Spleen (tissue), 11 donors: ENCODE results near the gene DLG5. TPM values are rescaled to one million over a fixed set of nuclear protein-coding genes. Genes with fewer than 3 reads are reported as not detected.

Experiments used
- DNase-seq: peaks from one replicate; pipeline ENCODE4 v3.0.0-alpha.2; 2020
- H3K27ac ChIP-seq, 8 donors: fragments of 200-600 bp; sonication (generic) in 7 of 8; 1 replicate in 4 of 8; 2 replicates in 4 of 8; pipeline versions ENCODE4 v1.5.0 to v1.8.0; 2016 to 2021; ENCODE audit warnings: inconsistent platforms in 4 of 8, mild to moderate bottlenecking in 4 of 8, moderate library complexity in 1 of 8
- H3K27me3 ChIP-seq, 7 donors: fragments of 200-600 bp; sonication (generic) in 6 of 7; replicated peaks in 1 of 7; 1 replicate in 4 of 7; 2 replicates in 3 of 7; pipeline versions ENCODE4 v1.5.0 to v1.8.0; 2016 to 2021; ENCODE audit warnings: inconsistent platforms in 3 of 7, mild to moderate bottlenecking in 1 of 7
- H3K36me3 ChIP-seq, 6 donors: fragments of 200-600 bp; sonication (generic) in 5 of 6; 1 replicate in 4 of 6; 2 replicates in 2 of 6; pipeline versions ENCODE4 v1.5.0 to v1.8.0; 2016 to 2021; ENCODE audit warnings: inconsistent platforms in 2 of 6
- H3K4me1 ChIP-seq, 6 donors: fragments of 200-600 bp; sonication (generic) in 5 of 6; 1 replicate in 3 of 6; 2 replicates in 3 of 6; pipeline versions ENCODE4 v1.5.0 to v1.8.0; 2016 to 2021; ENCODE audit warnings: inconsistent platforms in 3 of 6
- H3K4me3 ChIP-seq, 8 donors: fragments of 200-600 bp; sonication (generic) in 7 of 8; 1 replicate in 4 of 8; 2 replicates in 4 of 8; pipeline versions ENCODE4 v1.5.0 to v1.8.0; 2016 to 2021; ENCODE audit warnings: inconsistent platforms in 4 of 8, mild to moderate bottlenecking in 4 of 8, moderate library complexity in 2 of 8
- H3K9me3 ChIP-seq, 8 donors: fragments of 200-600 bp; sonication (generic) in 7 of 8; 1 replicate in 4 of 8; 2 replicates in 4 of 8; pipeline versions ENCODE4 v1.5.0 to v1.8.0; 2016 to 2021; ENCODE audit warnings: inconsistent platforms in 4 of 8
- POLR2A ChIP-seq, 3 donors: fragments of 450-650 bp; IDR thresholded peaks; one replicate each; pipeline ENCODE4 v1.5.1; 2017; ENCODE audit warnings: antibody characterized with exemption in 3 of 3, mild to moderate bottlenecking in 1 of 3
- POLR2AphosphoS5 ChIP-seq, 3 donors: sonication (generic); formaldehyde crosslinking; IDR thresholded peaks; one replicate each; pipeline ENCODE4 v1.5.1; 2017; ENCODE audit warnings: antibody characterized with exemption in 3 of 3
- WGBS, 5 donors: extraction: QIAGEN DNeasy Blood & Tissue Kit in 3 of 5; methylation state at CpG; one replicate each; pipeline versions ENCODE4 v1.1.5 to v1.1.7; 2013 to 2018; 5-methylcytosine and 5-hydroxymethylcytosine counted together
- intact Hi-C: fragments of 100-400 bp; cut with DNase I; formaldehyde crosslinking; loops from one replicate; pipeline ENCODE4 v1.15.0; 2023; ENCODE audit warnings: low total_unique reads
- polyA plus RNA-seq, 3 donors: library from polyadenylated mRNA; stranded (reverse); fragments of 200-250 nt; gene quantifications; one replicate each; pipeline ENCODE4 v1.2.1, GENCODE V29; 2013
- small RNA-seq, 4 donors: library from RNA; depleted of rRNA; stranded (forward); fragments of <200 nt; gene quantifications; one replicate each; pipeline ENCODE3, GENCODE V24; 2016
- total RNA-seq, 7 donors: library from RNA; depleted of rRNA in 3 of 7; stranded (reverse); fragments of >200 nt in 3 of 7; fragmentation: NEBNext Ultra II Directional in 4 of 7; extraction: Animal tissue kit (Norgen Biotek cat#: 25700) in 4 of 7; gene quantifications; one replicate each; pipeline versions ENCODE4 v1.1.0 to v1.2.1, GENCODE V29; 2016 to 2021
- TF ChIP-seq, protein P1 (sequence below), 11 experiments: fragments of 200-600 bp in 7 of 11; fragments of 450-650 bp in 4 of 11; sonication (generic) in 4 of 11; IDR thresholded peaks in 8 of 11; conservative IDR thresholded peaks in 3 of 11; 1 replicate in 7 of 11; 2 replicates in 4 of 11; pipeline versions ENCODE4 v1.4.0 to v1.8.0; 2016 to 2021; ENCODE audit warnings: antibody characterized with exemption in 11 of 11, inconsistent platforms in 4 of 11, mild to moderate bottlenecking in 1 of 11
- donor health status: healthy with polysubstance abuse.
- donor health status: DM: no; HTN: no; CAD: no; lungs with moderate emphysema.
- donor health status: DM: no; HTN: no; CAD: no.
- donor health status: Bipolar disorder and iron deficiency.
- donor health status: healthy.
- donor health status: DM: no; HTN: no; CAD: no.
- donor health status: DM: yes; HTN: yes; CAD: no.

DLG5 gene
- total and polyA plus RNA-seq, 10 donors = 2.0 to 14.4 (median 8.8) TPM

DNA sequence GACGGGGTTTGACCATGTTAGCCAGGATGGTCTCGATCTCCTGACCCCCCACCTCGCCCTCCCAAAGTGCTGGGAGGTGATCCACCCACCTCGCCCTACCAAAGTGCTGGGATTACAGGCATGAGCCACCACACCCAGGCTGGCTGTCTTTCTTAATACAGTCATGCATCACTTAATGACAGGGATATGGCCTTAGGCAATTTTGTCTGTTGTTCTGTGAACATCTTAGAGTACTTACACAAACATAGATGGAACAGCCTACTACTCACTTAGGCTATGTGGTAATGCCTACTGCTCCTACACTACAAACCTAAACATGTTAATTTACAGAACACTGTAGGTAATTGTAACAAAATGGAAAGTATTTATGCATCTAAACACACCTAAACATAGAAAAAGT, 182.3 kb downstream of the DLG5 start:
- TF ChIP-seq POLR2A (IDR thresholded peaks at IDR 0.05) (no peak), POLR2AphosphoS5 (IDR thresholded peaks at IDR 0.05) (no peak)
- TF ChIP-seq, protein P1, sequence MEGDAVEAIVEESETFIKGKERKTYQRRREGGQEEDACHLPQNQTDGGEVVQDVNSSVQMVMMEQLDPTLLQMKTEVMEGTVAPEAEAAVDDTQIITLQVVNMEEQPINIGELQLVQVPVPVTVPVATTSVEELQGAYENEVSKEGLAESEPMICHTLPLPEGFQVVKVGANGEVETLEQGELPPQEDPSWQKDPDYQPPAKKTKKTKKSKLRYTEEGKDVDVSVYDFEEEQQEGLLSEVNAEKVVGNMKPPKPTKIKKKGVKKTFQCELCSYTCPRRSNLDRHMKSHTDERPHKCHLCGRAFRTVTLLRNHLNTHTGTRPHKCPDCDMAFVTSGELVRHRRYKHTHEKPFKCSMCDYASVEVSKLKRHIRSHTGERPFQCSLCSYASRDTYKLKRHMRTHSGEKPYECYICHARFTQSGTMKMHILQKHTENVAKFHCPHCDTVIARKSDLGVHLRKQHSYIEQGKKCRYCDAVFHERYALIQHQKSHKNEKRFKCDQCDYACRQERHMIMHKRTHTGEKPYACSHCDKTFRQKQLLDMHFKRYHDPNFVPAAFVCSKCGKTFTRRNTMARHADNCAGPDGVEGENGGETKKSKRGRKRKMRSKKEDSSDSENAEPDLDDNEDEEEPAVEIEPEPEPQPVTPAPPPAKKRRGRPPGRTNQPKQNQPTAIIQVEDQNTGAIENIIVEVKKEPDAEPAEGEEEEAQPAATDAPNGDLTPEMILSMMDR (IDR thresholded peaks at IDR 0.05 in 8 of 11, conservative IDR thresholded peaks at IDR 0.05 in 3 of 11) = no peak
- DNase-seq = no peak
- 61 to 92% (median 81%) methylated on average over 4 of the region's 4 CpGs for WGBS, 5 donors
- Histone ChIP-seq H3K27me3 (peaks cover 0 to 4% (median 0%) of the 10 kb centered on the region in 7 donors), H3K4me3 (no peak overlapping the region), H3K27ac (no peak overlapping the region), H3K36me3 (no peaks in the 10 kb centered on the region), H3K4me1 (no peaks in the 10 kb centered on the region), H3K9me3 (peaks cover 0 to 22% (median 10%) of the 10 kb centered on the region in 8 donors)
- intact Hi-C loops = no loop called here

DNA sequence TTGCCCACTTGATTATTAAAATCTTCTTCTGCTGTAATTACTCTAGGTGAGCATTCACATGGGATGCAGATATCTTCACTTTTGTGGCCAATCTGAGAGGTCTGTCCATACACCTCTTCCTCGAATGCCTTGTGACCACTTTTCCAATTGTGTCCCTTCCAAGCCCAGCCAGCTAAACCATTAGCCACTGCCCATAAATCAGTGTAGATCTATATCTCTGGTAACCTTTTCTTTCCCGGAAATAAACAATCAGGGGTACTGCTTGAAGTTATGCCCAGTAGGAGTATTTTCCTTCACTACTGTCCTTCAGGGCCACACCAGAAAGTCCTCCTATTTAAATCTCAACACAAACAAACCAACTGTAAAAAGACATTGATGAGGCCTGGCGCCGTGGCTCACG, 184.4 kb downstream of the DLG5 start:
- WGBS, 5 donors = 81 to 87% (median 84%) methylated on average over 5 of the region's 5 CpGs
- intact Hi-C loops = no loop called here

DNA sequence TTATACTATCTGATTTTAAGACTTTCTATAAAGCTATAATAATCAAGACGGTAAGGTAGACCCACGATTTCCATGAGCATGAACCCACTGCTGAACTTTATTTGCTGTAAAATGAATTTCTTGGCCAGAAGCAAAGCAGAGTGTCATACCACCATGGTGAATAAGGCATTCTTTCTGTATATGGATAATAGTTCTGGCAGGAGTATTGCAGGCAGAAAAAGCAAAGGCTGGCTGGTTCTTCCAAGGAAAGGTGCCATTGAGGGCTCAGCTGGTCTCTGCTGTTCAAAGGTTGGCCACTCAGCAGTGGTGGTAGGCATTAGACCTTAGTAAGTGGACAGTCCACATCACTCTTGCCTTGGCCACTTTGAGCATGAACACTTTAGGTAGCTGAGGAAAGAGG, 184.8 kb downstream of the DLG5 start:
- H3K27me3 ChIP-seq = peaks cover 0 to 4% (median 0%) of the 10 kb centered on the region in 7 donors
- H3K4me3 ChIP-seq = no peak overlapping the region
- H3K9me3 ChIP-seq = peaks cover 0 to 31% (median 18%) of the 10 kb centered on the region in 8 donors
- no peaks in the 10 kb centered on the region for H3K4me1 ChIP-seq
- no peaks in the 10 kb centered on the region for H3K36me3 ChIP-seq
- 89 to 93% (median 91%) methylated on average over 2 of the region's 2 CpGs for WGBS, 5 donors
- no peak overlapping the region for H3K27ac ChIP-seq
- intact Hi-C loops = no loop called here
- no peak for TF ChIP-seq POLR2AphosphoS5 (IDR thresholded peaks at IDR 0.05)
- TF ChIP-seq, protein P1 (IDR thresholded peaks at IDR 0.05 in 8 of 11, conservative IDR thresholded peaks at IDR 0.05 in 3 of 11) = no peak
- no peak for DNase-seq

More for the DNA sequence above, 184.4 kb downstream of the DLG5 start:
- peaks cover 0 to 26% (median 13%) of the 10 kb centered on the region in 8 donors for H3K9me3 ChIP-seq
- H3K36me3 ChIP-seq = no peaks in the 10 kb centered on the region
- DNase-seq = no peak
- H3K27ac ChIP-seq = no peak overlapping the region
- peaks cover 0 to 4% (median 0%) of the 10 kb centered on the region in 7 donors for H3K27me3 ChIP-seq
- H3K4me3 ChIP-seq = no peak overlapping the region
- H3K4me1 ChIP-seq = no peaks in the 10 kb centered on the region
- TF ChIP-seq POLR2A (IDR thresholded peaks at IDR 0.05) (no peak), POLR2AphosphoS5 (IDR thresholded peaks at IDR 0.05) (no peak)
- TF ChIP-seq, protein P1 (IDR thresholded peaks at IDR 0.05 in 8 of 11, conservative IDR thresholded peaks at IDR 0.05 in 3 of 11) = no peak

Small RNAs within 50 kb of the gene (small RNA-seq; reads per million reads assigned to genes)
- gene RF00017 (0 reads per million in 4 donors), gene RN7SL284P (0 reads per million in 4 donors), gene RNU6-1266P (0 reads per million in 4 donors)

Other genes starting within 250 kb of the DLG5 start
- 10 to 100 TPM; 11.9 to 18.9 (median 15.8) TPM for gene POLR3A, start 102.8 kb upstream of the DLG5 start, total RNA-seq
- 1 to 10 TPM; 2.7 to 4.3 (median 3.3) TPM for gene POLR3A, start 102.8 kb upstream of the DLG5 start, polyA plus RNA-seq
- gene RPS24, start 107.1 kb upstream of the DLG5 start, total RNA-seq = 1,000 to 10,000 TPM; 1,007 to 1,809 (median 1,273) TPM
- gene RPS24, start 107.1 kb upstream of the DLG5 start, polyA plus RNA-seq = 1,000 to 10,000 TPM; 6,228 to 8,141 (median 7,483) TPM